Smooth muscle cell of the brain vasculature (primary cell): ENCODE measurements around the gene SST.
"Not testable (repeated sequence)": the region's sequence is repeated elsewhere in the genome, so short reads cannot be mapped to it uniquely, and the experiment has no call there.

Source experiments
- DNase-seq: peaks from one replicate; pipeline ENCODE4 v3.0.0-alpha.2; 2012; ENCODE audit warnings: low read depth, low spot score

Gene SST

GRCh38 chr3:187684444-187684843 lies 14.2 kb upstream of the SST start:
- DNase-seq: no peak

DNA sequence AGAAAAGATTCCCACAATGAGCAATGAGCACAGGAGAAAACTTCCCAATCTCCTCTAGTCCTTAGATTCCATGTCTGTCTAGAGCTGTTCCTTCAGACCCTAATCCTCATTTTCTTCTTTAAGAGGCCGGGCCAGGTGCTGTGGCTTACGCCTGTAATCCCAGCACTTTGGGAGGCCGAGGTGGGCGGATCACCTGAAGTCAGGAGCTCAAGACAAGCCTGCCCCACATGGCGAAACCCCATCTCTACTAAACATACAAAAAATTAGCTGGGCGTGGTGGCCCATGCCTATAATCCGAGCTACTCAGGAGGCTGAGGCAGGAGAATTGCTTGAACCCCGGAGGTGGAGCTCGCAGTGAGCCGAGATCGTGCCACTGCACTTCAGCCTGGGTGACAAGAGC lies 11.6 kb upstream of the SST start:
- not testable (repeated sequence) for DNase-seq

DNA sequence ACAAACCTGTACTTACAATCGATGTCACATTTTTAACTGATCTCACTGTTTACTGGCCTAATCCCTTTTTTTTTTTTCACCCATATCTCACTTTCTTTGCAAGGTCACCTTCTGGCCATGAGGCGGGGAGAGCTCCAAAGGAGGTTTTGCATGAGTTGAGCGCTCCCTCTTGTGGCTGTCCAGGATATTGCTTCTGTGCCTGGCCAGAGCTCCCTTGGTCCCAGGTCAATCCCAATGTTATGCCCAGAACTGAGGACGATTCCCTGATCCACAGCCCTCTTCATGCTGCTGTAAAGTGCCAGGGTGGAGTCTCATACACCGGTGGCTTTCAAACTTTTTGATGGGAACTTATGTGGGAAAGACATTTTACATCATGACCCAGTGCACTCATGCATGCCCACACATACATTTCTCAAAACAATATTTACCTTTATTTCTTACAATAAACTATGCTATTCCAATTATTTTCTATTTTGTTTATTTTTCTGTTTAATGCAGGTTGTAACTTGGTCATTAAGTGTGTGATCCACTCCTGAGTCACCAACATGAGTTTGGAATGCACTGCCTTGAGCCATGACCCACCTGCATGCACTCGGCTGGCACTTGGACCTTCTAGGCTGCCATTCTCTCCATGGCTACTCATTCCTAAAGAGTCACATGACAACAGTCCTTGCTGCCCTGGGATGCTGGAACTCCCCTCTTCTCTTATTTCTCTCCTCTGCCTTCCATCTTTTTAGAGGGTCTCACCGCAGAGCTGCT lies 9.6 kb upstream of the SST start:
- DNase-seq: peak; percentile 52

- peak; percentile 26 for DNase-seq
Observed at GRCh38 chr3:187678726-187679268, 8.6 kb upstream of the SST start.

- DNase-seq: no peak
Observed at GRCh38 chr3:187677604-187678003, 7.4 kb upstream of the SST start.

GRCh38 chr3:187673012-187673411 lies 2.8 kb upstream of the SST start:
- DNase-seq: no peak

- no peak for DNase-seq
Observed at GRCh38 chr3:187667526-187667925, 2.7 kb downstream of the SST start.

GRCh38 chr3:187665764-187666402 lies 4.3 kb downstream of the SST start:
- no peak for DNase-seq

GRCh38 chr3:187665010-187665409 lies 5.2 kb downstream of the SST start:
- no peak for DNase-seq

GRCh38 chr3:187662848-187663409 lies 7.3 kb downstream of the SST start:
- no peak for DNase-seq

DNA sequence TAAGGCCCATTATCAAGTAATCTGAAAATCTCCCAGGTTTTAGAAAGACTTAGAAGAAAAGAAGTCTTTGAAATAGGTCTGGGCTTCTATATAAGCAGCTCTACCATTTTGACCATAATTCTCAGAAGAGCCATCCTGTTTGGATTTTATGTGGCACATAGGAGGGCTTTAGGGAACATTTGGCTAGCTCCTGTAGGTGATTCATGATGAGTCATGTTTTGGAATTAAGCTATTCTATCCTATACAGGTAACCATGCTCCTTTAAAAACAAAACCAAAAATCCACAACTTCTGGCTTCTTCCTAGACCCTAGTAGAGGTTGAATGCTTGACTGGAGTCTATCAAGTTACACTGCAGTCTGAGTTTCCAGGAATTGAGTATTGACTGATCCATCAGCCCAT lies 8.9 kb downstream of the SST start:
- no peak for DNase-seq

DNA sequence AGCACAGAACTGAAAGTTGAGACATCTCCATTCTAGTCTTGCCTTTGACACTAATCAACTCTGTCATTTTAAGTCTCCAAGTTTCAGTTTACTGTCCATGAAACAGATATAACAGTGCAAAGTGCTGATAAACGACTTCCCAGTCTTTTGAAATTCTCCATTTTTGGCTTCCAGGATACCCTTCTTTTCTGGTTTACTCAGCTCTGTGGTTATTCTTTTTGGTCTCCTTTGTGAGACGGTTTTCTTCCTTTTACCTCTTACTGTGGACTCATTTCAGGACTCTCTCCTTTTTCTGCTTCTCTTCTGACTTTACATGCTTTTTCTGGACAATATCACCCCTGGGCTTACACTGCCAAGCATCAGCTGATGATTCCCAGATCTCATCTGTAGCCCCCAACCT lies 18.9 kb downstream of the SST start:
- no peak for DNase-seq

DNA sequence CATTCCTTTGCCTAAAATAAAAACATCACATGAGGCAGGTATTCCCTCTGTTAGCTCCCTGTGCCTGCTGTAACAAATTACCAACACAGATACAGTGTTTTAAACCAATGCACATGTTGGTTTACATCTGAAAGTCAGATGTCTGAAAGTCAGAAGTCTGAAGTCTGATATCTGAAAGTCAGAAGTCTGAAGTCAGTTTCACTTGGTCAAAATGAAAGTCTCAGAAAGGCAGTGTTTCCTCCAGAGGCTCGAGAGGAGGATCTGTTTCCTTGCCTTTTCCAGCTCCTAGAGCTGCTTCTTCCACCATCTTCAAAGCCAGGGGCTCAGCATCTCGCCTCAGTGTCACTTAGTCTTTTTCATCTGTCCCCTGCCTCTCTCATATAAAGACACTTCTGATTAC lies 22.0 kb downstream of the SST start:
- DNase-seq: no peak

DNA sequence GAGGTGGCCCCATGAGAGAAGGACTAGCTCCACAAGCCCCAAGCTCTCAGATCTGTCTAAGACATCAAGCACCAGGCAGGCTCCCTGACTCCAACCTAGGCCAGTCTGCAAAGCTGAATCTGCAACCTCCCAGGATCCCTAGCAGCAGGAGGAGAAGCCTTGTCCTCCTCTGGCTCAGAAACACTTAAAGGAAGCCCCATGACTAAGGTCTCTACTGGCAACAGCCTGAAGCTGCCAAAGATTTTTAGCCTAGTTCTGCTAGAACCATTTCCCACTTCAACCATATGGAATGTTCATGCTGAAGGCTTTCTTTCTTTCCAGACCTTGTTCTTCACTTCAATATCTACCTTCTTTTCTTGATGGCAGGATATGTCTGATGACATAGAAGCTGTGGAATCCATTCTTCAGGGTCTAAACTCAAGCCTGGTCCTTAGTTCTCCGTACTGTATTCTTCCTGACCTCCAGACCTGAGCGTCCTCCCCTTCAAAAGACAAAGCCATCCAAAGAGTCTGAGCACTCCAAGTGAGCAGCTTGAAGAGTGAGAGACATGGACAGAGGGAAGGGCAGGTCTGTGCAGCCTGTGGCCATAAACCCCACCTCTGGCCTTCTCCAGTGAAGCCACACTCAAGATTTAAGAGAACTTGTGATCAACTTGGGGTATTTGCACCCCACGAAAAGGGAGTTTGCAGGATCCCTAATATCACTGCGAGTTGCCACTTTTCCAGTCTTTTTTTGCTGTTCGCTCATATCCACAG lies 23.1 kb downstream of the SST start:
- DNase-seq: no peak

DNA sequence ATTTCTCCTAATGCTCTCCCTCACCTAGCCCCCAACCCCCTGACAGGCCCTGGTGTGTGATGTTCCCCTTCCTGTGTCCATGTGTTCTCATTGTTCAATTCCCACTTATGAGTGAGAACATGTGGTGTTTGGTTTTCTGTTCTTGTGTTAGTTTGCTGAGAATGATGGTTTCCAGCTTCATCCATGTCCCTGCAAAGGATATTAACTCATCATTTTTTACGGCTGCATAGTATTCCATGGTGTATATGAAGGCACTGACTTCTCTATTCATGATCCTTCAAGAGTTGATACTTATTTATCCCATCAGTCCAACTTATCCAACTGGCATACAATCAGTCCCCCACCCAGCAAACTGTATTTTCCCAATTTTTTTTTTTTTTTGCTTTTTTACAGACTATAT lies 24.8 kb downstream of the SST start:
- not testable (repeated sequence) for DNase-seq

DNA sequence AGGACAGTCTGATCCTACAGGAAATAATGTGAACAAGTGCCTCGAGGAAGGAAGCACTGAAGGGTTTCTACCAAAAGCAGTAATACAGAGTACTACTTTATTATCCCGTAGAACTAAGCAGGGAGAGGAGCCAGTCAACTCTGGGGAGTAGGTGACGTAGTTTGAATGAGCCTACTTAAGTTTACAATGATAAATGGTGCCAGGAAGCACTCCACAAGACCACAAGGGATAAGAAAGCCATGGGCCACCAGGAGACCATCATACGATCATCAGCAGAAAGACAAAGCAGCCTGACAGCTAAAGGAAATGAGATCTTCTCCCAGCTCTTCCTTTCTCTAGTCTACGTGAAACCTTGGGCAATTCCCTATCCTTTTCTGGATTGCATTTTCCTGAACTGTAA lies 27.3 kb downstream of the SST start:
- no peak for DNase-seq

DNA sequence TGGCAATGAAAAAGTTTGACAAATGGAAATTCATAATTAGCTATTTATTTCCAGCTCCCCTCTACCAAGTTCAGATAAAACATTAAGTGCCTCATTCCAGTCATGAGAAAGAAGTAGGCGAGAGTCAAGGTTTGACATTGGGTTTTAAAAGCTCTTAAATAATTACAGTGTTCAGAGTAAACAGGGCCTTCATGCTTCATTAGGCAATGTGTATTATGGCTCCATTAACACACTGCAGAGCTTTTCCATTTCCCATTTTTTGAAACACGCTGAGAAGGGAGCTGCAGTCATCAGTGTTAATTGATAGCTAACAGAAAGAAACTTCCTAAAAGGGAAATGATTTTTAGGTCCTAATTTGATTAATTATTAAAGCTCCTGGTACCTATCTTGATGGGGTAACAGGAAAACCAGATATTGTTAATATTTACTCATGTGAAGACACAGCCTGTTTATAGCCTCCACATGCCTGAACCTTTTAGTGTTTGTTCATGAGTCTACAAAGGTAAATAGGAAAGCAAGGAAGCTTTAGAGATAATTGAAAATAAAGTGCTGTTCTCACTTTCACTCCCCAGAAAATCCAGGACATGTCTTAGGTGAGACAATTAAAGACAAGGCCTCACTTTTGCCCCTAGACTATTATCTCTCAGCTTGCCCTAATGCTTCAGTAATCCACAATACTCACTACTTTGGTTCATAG lies 28.7 kb downstream of the SST start:
- no peak for DNase-seq

GRCh38 chr3:187640569-187641059 lies 29.6 kb downstream of the SST start:
- no peak for DNase-seq

DNA sequence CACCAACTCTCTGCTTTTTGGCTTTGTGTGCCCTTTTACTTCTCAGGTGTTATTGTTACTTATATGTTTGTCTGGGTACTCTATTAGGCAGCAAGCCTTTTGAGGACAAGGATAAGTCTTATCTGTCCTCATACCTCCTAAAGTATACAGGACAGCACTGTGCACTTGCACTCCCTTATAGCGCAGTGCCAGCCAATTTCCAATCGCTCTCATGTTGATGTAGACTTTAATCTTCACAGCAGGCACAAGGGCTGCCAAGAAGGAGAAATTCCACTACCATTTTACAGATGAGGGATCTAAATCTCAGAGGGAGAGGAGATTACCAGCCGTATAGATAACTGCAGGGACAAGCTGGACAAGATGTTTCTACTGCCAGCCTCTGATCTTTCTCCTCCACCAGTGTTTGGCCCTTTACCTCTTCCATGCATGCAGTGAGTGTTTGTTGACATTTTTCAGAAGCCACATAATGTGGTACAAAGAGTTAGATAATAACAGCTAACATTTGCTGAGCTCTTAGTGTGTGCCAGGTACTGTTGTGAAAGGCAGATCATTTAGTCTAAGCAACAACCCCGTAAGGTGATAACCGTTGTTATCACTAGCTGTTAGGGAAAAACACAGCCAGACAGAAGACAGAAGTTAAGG lies 30.1 kb downstream of the SST start:
- DNase-seq: no peak

GRCh38 chr3:187636528-187636927 lies 33.7 kb downstream of the SST start:
- no peak for DNase-seq

GRCh38 chr3:187630404-187630803 lies 39.8 kb downstream of the SST start:
- no peak for DNase-seq
